Epithelial cell of prostate (primary cell): Measurements from ENCODE around the gene NAGPA.

Source experiments
- DNase-seq: peaks from one replicate; pipeline ENCODE4 v3.0.0-alpha.2; 2011; ENCODE audit warnings: low read depth, low spot score
- H3K27ac ChIP-seq: fragments of 450-650 bp; 2 replicates; pipeline ENCODE4 v1.5.1; 2017; ENCODE audit warnings: mild to moderate bottlenecking

Gene NAGPA

GRCh38 chr16:4980691-4981090, 53.0 kb downstream of the NAGPA start:
- DNase-seq: no peak
- no peak overlapping the region for H3K27ac ChIP-seq

DNA sequence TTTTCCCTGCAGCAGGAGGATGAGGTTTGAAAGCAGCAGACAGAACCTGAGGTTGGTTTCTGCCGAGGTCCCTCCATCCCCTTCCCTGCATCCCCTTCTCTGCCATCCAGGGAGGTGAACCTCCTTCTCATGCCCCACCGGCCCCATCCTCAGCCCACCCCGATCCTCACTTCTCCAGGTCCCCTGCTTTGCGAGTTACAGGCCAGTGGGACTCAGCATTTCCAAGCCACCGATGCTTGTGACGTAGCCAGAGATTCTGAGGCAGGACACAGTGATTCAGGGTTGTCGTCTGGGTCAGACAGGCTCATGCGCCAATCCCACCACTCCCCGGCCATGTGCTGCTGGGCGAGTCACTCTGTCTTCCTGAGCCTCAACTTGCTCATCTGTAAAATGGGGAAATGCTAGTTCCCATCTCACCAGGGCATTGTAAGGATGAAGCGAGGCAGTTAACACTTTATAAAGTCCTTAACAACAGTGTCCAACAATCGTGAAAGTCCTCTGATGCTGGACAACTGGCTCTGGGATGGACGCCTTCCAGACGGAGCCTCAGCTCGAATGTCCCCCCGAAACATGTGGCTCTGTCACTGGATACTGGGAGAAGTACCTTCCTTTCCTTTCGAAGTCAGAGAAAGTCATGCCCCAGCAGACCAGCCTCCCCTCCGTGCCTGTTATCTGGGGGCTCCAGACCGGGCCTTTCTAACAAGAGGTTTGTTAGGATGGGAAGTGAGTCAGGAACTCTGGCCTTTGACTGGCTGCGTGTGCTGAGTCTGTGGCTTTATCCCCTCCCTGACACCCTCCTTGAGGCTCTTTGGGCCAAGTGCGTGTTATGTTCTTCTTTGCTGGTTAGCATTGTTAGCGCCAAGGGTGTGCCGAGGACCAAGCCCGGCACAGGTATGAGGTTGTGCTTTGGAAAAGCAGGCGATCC, 53.7 kb downstream of the NAGPA start:
- no peak overlapping the region for H3K27ac ChIP-seq
- no peak for DNase-seq

DNA sequence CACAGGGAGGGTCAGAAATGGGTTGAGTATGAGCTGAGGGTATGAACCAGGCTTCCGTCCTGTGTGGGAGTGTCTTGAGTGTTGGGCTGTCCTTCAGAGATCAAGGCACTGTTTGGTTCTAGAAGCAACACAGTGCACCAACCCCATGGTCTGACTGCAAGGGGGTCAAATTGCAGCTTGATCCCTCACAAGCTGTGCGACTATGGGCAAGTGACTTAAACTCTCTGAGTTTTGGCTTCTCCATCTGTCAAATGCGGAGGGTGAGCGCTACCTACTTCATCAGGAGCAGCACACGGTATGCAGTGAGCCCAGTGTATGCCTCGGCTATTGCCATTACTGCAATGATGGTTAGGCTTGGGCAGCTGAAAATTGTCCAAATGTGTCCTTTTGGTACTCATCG, 54.6 kb downstream of the NAGPA start:
- no peak for DNase-seq

GRCh38 chr16:4976611-4977145, 57.1 kb downstream of the NAGPA start:
- DNase-seq: no peak
- no peak overlapping the region for H3K27ac ChIP-seq

More for the DNA sequence above, 54.6 kb downstream of the NAGPA start:
- no peak overlapping the region for H3K27ac ChIP-seq

DNA sequence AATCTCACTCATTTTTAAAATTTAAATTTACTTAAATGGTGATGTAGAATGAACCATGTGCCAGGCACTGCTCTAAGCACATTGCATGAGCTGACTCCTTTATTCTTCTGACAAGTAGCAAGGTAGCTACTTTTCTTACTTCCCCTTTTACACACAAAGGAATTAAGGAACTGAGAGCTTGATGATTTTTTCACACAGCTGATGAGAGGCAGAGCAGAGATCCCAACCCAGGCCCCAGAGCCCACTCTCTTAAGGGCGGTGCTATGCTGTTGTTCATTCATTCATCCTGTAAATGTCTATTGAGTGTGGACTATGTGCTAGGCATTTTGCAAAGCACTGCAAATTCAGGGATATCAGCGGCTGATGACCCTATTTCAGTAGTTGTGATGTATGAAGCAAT, 57.7 kb downstream of the NAGPA start:
- H3K27ac ChIP-seq: no peak overlapping the region
- DNase-seq: no peak
